ENCODE data around the gene C10orf105.

C10orf105 gene, protein sequence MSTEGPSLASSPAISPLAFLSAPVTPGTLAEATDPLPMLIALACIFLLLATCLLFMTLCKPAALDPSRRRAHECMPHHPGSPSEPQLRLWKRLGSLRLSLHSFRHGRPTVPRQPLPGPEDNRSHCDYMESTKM

DNA sequence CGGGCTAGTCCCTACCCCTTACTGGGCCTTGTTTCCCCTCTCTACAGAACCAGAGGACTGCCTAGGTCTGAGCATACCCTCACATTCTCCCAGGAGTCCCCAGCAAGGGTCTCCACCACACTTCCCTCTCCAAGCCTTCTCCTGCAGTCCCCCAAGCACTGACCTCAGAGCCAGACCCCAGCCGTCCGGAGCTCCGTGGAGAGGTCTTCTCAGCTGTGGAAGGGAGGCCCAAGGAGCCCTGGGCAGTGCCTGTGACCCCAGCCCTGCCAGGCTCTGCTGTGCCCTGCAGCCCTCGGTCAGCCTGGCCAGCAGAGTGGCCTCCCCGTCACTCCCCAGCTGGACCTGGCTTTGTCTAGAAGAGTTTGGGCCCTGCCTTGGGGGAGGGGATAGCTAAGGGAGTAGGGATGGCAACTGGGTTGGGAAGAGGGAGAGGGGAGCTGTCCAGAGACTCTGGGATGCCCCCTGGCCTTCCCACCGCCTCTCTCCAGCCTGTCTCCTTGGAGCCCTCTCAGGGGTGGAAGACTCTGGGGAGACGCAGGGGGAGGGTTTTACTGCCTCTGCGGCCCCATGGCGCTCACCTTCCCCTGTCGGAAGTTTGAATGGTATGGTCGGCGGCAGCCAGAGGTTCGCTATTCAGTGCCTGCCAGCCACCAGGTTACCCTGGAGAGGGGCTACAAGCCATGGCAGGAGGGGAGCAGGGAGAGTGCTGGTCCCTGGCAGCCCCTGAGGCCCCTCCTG is at the start of gene C10orf105:
Gene C10orf105, minus strand, starts transcription at position 315 of the 738 bp plus-strand sequence. CDS start 3,441 bp downstream, outside the sequence.
- DNase-seq = no peak

- DNase-seq = no peak
Measured at GRCh38 chr10:71767420-71768035, 48.0 kb upstream of the C10orf105 start.

DNA sequence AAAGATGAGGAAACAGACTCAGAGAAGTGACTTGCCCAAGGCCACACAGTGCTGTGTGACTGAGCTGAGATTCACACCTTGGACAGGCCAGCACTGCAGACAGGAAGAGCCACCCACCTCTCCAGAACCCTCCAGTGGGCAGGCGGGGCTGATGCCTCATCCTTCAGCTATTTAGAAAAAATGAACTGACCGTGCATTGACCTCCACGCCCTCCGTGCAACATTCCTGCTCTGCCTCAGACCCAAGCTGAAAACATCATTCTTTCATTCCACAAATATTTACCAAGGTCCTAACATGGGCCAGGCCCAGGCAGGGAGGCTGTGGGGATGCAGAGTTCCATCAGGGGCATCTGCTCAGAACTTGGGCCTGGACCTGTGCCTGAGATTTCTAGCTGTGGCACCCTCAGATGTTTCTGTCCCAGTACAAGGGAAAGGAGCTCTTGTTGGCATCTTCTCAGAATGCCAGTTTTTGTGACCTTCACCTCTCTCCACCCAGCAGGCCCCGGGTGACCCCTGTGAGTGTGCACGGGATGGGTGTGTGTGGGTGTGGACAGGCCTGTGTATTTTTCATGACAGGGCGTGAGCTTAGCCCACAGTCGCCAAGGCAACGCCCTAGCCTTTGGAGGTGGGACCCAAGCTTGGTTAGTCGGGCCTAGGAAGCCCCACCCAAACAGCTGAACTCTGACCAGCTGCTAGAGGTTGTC is 47.3 kb upstream of the C10orf105 start:
- DNase-seq = peak; percentile 65

- DNase-seq = no peak
Measured at GRCh38 chr10:71765906-71766716, 46.5 kb upstream of the C10orf105 start.

DNA sequence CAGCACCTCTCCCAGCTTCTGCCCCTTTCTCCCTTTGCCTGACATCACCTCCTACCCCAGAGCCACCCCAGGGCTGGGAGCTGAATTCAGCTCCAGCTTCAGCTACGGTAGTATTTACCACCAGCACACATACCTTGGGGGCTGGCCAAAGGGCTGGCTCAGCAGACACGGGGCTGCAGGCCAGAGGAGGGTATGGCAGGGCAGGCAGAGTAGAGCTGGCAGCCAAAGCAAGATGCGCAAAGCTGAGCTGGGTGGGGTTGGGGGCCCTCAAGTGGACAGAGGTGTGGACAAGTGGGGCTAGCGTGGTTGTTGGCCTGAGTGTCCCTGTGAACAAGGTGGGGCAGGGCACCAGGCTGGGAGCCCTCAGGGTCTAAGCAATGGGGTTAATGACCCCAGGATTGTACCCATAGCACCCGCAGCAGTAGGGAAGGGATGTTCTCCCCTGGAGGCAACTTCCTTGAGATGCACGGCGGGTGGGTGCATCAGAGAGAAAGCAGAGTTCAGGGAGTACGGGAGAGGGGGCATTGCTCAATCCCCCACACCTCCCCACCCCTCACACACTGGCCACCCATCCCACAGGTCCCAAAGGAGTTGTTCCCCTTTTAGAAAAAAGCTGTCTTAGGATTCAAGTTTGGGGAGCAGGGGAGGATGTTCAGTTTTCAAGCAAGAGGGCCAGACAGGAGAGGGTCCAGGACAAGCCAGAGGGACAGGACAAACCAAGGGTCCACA is 45.8 kb upstream of the C10orf105 start:
- no peak for DNase-seq

- DNase-seq = no peak
Measured at GRCh38 chr10:71763352-71764127, 44.0 kb upstream of the C10orf105 start.

DNA sequence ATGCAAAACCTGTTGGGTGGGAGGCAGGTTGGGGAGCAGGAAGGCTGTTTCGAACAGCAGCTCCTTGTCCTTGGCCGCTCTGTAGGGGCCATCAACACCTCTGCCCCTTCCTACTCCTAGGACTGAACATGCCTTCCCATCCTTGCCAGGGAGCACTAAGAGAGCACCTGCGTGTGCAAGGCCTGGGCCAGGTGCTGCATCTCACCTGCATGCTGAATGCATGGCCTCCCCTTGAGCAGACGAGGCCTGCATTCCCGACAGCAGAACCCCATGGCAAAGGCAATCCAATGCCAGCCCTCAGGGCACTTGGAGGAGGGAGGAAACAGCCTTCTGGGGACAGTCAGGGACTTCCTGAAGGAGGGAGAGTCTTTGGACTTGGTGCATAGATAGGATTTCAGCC is 42.7 kb upstream of the C10orf105 start:
- no peak for DNase-seq

DNA sequence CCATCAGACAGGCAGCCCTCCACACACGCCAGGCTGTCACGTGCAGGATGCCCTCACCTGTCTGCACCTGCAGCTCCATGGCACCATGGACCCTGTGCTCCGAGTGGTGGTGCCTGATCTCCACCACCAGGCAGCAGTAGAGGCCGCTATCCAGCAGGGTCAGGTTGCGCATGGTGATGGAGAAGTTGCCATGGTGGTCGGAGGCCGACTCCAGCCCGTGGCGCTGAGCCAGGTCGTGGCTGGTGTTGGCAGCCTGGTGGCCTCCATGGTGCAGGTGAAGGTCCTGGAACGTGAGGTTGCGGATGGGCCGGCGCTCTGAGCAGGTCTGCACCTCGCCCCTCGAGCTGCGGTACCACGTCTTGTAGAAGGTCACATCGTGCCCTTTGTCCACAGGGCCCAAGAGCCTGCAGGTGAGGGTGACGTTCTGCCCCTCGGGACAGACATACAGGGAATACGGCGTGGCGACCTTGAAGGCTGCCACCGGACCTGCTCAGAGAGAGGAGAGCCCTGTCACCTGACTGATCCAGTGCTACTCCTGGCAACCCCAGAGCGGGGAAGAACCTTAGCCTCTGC is 42.0 kb upstream of the C10orf105 start:
- DNase-seq = no peak

DNA sequence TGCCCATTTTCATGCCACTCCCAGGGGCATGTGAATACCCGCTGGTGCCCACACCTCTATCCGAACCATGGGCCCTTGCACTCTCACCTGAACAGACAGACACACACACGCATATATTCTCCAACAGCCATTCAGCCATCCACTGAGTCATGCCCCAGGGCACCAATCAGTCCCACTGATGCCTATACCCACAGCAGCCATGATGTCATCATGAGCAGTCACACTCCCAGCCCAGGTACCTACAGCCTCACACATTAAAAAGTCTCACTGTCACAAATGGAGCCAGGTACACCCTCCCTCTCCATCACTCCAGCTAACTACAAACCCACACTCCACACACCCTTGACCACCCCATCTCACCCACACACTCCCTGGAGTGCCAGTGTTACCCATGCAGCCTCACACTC is 41.5 kb upstream of the C10orf105 start:
- no peak for DNase-seq

- no peak for DNase-seq
Measured at GRCh38 chr10:71757399-71757922, 37.9 kb upstream of the C10orf105 start.

GRCh38 chr10:71756311-71757191 is 37.0 kb upstream of the C10orf105 start:
- DNase-seq = peak; percentile 58

DNA sequence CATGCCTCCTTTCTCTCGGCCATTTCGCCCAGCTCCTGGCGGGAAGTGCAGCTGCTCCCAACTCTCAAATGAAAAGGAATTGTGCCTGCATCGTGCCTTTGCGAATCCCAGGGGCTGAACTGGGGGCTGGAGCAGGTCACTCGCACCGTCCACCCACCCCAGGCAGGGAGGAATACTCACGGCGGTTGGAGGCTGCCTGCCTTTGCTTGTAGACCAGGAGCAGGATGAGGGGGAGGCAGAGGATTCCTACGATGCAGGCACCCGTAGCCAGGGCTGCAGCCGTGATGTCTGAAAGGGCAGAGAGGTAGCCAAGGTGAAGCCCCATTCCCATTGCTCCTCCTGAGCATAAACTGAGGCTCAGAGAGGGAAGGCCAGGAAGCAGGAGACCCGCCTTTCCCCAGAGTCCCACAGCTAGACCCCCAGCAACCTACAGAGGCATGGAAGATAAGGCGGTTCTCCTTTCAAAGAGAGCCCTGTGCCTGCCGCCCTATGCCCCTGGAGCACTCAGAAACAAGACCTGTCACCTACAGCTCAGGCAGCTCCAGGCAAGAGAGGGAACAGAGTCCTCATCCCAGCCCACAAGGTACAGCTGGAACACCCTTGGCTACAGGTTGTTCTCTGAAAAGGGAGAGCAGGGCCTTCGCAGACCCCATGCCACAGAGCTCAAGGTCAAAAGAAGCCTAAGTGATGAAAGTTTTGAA is 35.8 kb upstream of the C10orf105 start:
- no peak for DNase-seq

- DNase-seq = no peak
Measured at GRCh38 chr10:71754562-71754961, 35.0 kb upstream of the C10orf105 start.

DNA sequence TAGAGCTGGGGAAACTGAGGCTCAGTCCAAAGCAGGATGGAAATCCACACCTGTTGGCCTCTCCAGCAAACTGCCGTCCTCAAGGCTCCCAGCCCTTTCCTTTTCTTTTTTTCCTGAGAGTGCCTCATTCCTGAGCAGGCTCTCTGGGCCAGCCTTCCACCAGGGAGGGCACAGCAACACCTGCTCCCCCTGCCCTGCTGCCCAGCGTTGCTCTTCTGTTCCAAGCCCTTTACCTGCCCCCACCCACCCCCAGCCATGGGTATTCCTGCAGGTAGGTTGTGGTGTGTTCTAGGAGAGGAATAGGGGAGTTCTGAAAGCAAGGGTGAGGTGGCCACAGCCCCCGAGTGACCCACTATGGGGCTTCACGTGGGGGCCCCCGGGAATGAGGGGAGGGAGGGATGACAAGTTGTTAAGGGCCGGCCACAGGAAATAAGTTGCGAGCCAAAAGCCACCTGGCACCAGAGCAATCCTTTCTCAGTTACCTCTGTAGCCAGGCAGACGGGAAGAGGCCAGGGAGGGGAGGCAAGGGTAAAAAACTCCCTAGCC is 34.5 kb upstream of the C10orf105 start:
- no peak for DNase-seq

- DNase-seq = peak; percentile 42
Measured at GRCh38 chr10:71753091-71753959, 33.7 kb upstream of the C10orf105 start.

DNA sequence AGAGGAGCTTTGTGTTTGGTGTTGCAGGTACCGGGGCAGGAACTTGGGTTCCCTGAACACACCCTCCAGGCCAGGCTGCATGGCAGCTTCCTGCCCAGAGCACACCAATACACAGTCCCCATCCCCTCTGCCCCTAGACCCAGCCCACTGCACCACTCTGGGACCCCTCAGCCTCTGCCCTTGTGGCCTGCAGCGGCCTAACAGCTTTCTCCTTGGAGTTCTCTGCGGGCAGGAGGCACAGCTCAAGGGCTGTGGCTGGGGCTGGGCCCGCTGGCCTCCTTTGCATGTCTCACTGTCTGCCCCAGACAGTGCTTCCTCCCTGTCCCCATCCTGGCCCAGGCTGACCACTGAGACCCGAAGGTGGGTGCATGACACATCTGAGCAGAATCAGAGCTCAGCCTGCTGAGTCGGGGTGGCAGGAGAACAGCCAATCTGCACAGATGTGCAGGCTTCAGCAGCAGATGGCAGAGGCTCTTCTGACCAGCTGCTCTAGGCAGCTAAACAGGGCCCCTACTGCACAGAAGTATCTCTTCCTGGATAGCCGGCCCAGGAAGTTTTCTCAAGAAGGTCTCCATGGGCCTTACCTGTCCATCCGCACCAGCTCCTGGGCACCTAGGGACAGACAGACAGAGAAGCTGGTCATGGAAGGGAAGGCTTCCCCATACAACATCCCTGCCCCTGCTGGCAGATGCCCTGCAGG is 33.0 kb upstream of the C10orf105 start:
- DNase-seq = no peak

Measured in CD4-positive, alpha-beta T cell treated with Interleukin-17A for 1 hour (primary cell).